Omental fat pad (tissue), 4 donors: Measurements from ENCODE around the gene BCL6B. TPM values are rescaled to one million over a fixed set of nuclear protein-coding genes. Genes with fewer than 3 reads are reported as not detected.

Source experiments
- ATAC-seq: fragments of 150-250 bp; one replicate; pipeline ENCODE4 v1.9.1; 2016; ENCODE audit warnings: mild to moderate bottlenecking, moderate library complexity; ENCODE audit not compliant: low FRiP score
- DNase-seq: peaks from one replicate; pipeline ENCODE4 v3.0.0-alpha.2; 2019; ENCODE audit warnings: low spot score
- CTCF ChIP-seq, 3 donors: fragments of 450-650 bp; IDR thresholded peaks; one replicate each; pipeline ENCODE4 v1.5.1; 2016 to 2017; ENCODE audit warnings: antibody characterized with exemption in 3 of 3, mild to moderate bottlenecking in 3 of 3, moderate library complexity in 2 of 3
- total RNA-seq, 4 donors: library from RNA; depleted of rRNA; stranded (reverse); fragments of >200 nt; gene quantifications; one replicate each; pipeline ENCODE4 v1.1.0, GENCODE V29; 2016

The BCL6B gene
- total RNA-seq, 4 donors from 2014 or later: 4.6 to 11.2 (median 8.2) TPM

- TF ChIP-seq CTCF (IDR thresholded peaks at IDR 0.05): no peak
- DNase-seq: no peak
- ATAC-seq: no peak
Observed at GRCh38 chr17:7010523-7010922, 12.3 kb upstream of the BCL6B start.

GRCh38 chr17:7011415-7011814 is 11.4 kb upstream of the BCL6B start:
- TF ChIP-seq CTCF (IDR thresholded peaks at IDR 0.05): no peak
- no peak for DNase-seq
- ATAC-seq: no peak

GRCh38 chr17:7011942-7012254 is 11.0 kb upstream of the BCL6B start:
- DNase-seq (no peak), ATAC-seq (no peak)
- TF ChIP-seq CTCF (IDR thresholded peaks at IDR 0.05): no peak

- DNase-seq (peak; percentile 90), ATAC-seq (peak; percentile 95)
- no peak for TF ChIP-seq CTCF (IDR thresholded peaks at IDR 0.05)
Observed at GRCh38 chr17:7014261-7014994, 8.4 kb upstream of the BCL6B start.

GRCh38 chr17:7014995-7015958 is 7.6 kb upstream of the BCL6B start:
- ATAC-seq (peak; percentile 0), DNase-seq (no peak)
- no peak for TF ChIP-seq CTCF (IDR thresholded peaks at IDR 0.05)

- TF ChIP-seq CTCF (IDR thresholded peaks at IDR 0.05): no peak
- no peak for DNase-seq
- ATAC-seq: no peak
Observed at GRCh38 chr17:7016418-7016817, 6.4 kb upstream of the BCL6B start.
